GM12865 (cell line): ENCODE measurements around the gene PITPNB.

ENCODE experiments used
- DNase-seq: peaks from one replicate; pipeline ENCODE4 v3.0.0; 2010; ENCODE audit warnings: low read depth
- H3K4me3 ChIP-seq: 2 replicates; pipeline ENCODE4 v1.5.1; 2011; ENCODE audit warnings: mild to moderate bottlenecking, low read depth, low read length, control low read depth
- CTCF ChIP-seq: IDR thresholded peaks from 2 replicates; pipeline ENCODE4 v1.5.1; 2011; ENCODE audit warnings: low read length, control low read depth, low read depth, inconsistent platforms; ENCODE audit not compliant: insufficient read depth; ENCODE audit errors: missing control alignments

The PITPNB gene

GRCh38 chr22:27935897-27936296 is 16.8 kb upstream of the PITPNB start:
- H3K4me3 ChIP-seq: no peak overlapping the region
- no peak for DNase-seq
- TF ChIP-seq CTCF: no peak

GRCh38 chr22:27934069-27934468 is 15.0 kb upstream of the PITPNB start:
- H3K4me3 ChIP-seq: no peak overlapping the region
- DNase-seq: no peak
- no peak for TF ChIP-seq CTCF

GRCh38 chr22:27933186-27933983 is 14.3 kb upstream of the PITPNB start:
- no peak overlapping the region for H3K4me3 ChIP-seq
- no peak for DNase-seq
- TF ChIP-seq CTCF: no peak

GRCh38 chr22:27930331-27931060 is 11.4 kb upstream of the PITPNB start:
- no peak overlapping the region for H3K4me3 ChIP-seq
- DNase-seq: no peak
- TF ChIP-seq CTCF: no peak

- DNase-seq: no peak
- TF ChIP-seq CTCF: no peak
- no peak overlapping the region for H3K4me3 ChIP-seq
Observed at GRCh38 chr22:27927608-27928007, 8.6 kb upstream of the PITPNB start.

GRCh38 chr22:27925331-27925730 is 6.3 kb upstream of the PITPNB start:
- H3K4me3 ChIP-seq: no peak overlapping the region
- no peak for TF ChIP-seq CTCF
- DNase-seq: no peak
